WTC11 (cell line): ENCODE measurements around the gene TMEM121.

Experiments
- ETV6 ChIP-seq: sonication (generic); formaldehyde crosslinking; IDR thresholded peaks from 2 replicates; pipeline ENCODE4 v1.8.1; 2022; ENCODE audit warnings: mild to moderate bottlenecking, missing genetic modification reagents
- GRHL2 ChIP-seq: fragments of 250-450 bp; sonication (Bioruptor Pico); IDR thresholded peaks from 2 replicates; pipeline ENCODE4 v1.8.0; 2022; ENCODE audit warnings: mild to moderate bottlenecking, moderate library complexity; ENCODE audit not compliant: insufficient replicate concordance, severe bottlenecking
- NFYB ChIP-seq: sonication (generic); formaldehyde crosslinking; conservative IDR thresholded peaks from 2 replicates; pipeline ENCODE4 v1.8.0; 2022; ENCODE audit warnings: low read depth, missing genetic modification reagents
- NR3C1 ChIP-seq: sonication (generic); formaldehyde crosslinking; conservative IDR thresholded peaks from 2 replicates; pipeline ENCODE4 v1.8.1; 2023; ENCODE audit warnings: low read depth, mild to moderate bottlenecking, missing genetic modification reagents
- SP1 ChIP-seq: sonication (generic); formaldehyde crosslinking; conservative IDR thresholded peaks from 2 replicates; pipeline ENCODE4 v1.8.1; 2022; ENCODE audit warnings: missing genetic modification reagents
- TCF7 ChIP-seq: sonication (generic); formaldehyde crosslinking; IDR thresholded peaks from 2 replicates; pipeline ENCODE4 v1.8.0; 2022; ENCODE audit warnings: mild to moderate bottlenecking, low read depth, missing genetic modification reagents, moderate library complexity
- TEAD1 ChIP-seq: sonication (generic); formaldehyde crosslinking; IDR thresholded peaks from 2 replicates; pipeline ENCODE4 v1.8.0; 2022; ENCODE audit warnings: mild to moderate bottlenecking, missing genetic modification reagents
- TEAD4 ChIP-seq: sonication (generic); formaldehyde crosslinking; IDR thresholded peaks from 2 replicates; pipeline ENCODE4 v1.8.0; 2022; ENCODE audit warnings: mild to moderate bottlenecking, missing genetic modification reagents
- ZNF232 ChIP-seq: sonication (generic); formaldehyde crosslinking; IDR thresholded peaks from 2 replicates; pipeline ENCODE4 v1.8.0; 2022; ENCODE audit warnings: mild to moderate bottlenecking, missing genetic modification reagents
- TF ChIP-seq, protein P1 (sequence below): fragments of 200-600 bp; IDR thresholded peaks from 2 replicates; pipeline ENCODE4 v1.8.0; 2022; ENCODE audit warnings: antibody characterized with exemption
- TF ChIP-seq, protein P2 (sequence below): sonication (generic); formaldehyde crosslinking; IDR thresholded peaks from 2 replicates; pipeline ENCODE4 v1.8.1; 2022; ENCODE audit warnings: mild to moderate bottlenecking, moderate library complexity, missing genetic modification reagents
- TF ChIP-seq, protein P3 (sequence below): sonication (generic); formaldehyde crosslinking; IDR thresholded peaks from 2 replicates; pipeline ENCODE4 v1.8.1; 2023; ENCODE audit warnings: mild to moderate bottlenecking, missing genetic modification reagents, moderate library complexity

DNA sequence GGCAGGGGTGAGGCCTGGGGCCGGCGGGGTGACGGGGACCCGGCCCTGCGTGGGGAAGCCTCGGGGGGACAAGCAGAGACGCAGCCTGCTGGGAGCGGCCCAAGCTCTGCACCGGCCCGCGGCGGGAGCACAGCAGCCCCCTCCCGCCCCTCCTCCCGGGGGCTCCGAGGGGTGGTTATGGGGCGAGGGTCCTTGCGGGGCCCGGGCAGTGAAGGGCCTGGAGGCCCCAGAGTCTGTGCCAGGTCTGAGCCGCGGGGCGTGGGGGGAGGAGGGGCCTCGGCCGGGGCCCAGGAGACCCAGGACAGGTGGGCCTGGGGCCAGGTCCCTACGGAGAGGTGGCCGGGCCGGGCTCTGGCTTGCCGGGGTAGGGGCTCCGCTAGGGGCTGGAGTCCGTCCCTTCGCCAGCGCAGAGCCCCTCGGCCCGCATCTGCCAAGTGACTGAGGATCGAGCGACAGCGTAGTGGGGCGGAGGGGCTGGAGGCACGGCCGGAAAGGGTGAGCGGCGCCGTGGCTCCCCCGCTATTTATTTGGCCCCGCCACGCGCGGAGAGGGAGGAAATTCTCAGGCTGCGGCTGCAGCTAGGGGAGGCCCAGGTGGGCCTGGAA is 495 bp downstream of the TMEM121 start:
- TF ChIP-seq SP1 (CRISPR knock-in tag) = no peak
- no peak for TF ChIP-seq NFYB
- TF ChIP-seq GRHL2 (CRISPR knock-in tag) = no peak
- TF ChIP-seq, protein P1, sequence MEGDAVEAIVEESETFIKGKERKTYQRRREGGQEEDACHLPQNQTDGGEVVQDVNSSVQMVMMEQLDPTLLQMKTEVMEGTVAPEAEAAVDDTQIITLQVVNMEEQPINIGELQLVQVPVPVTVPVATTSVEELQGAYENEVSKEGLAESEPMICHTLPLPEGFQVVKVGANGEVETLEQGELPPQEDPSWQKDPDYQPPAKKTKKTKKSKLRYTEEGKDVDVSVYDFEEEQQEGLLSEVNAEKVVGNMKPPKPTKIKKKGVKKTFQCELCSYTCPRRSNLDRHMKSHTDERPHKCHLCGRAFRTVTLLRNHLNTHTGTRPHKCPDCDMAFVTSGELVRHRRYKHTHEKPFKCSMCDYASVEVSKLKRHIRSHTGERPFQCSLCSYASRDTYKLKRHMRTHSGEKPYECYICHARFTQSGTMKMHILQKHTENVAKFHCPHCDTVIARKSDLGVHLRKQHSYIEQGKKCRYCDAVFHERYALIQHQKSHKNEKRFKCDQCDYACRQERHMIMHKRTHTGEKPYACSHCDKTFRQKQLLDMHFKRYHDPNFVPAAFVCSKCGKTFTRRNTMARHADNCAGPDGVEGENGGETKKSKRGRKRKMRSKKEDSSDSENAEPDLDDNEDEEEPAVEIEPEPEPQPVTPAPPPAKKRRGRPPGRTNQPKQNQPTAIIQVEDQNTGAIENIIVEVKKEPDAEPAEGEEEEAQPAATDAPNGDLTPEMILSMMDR = no peak
- no peak for TF ChIP-seq ZNF232
- TF ChIP-seq ETV6 (CRISPR knock-in tag) = no peak
- TF ChIP-seq, protein P2, sequence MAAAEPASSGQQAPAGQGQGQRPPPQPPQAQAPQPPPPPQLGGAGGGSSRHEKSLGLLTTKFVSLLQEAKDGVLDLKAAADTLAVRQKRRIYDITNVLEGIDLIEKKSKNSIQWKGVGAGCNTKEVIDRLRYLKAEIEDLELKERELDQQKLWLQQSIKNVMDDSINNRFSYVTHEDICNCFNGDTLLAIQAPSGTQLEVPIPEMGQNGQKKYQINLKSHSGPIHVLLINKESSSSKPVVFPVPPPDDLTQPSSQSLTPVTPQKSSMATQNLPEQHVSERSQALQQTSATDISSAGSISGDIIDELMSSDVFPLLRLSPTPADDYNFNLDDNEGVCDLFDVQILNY = no peak
- TF ChIP-seq NR3C1 (CRISPR knock-in tag) = no peak
- TF ChIP-seq, protein P3, sequence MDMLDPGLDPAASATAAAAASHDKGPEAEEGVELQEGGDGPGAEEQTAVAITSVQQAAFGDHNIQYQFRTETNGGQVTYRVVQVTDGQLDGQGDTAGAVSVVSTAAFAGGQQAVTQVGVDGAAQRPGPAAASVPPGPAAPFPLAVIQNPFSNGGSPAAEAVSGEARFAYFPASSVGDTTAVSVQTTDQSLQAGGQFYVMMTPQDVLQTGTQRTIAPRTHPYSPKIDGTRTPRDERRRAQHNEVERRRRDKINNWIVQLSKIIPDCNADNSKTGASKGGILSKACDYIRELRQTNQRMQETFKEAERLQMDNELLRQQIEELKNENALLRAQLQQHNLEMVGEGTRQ = no peak
- TF ChIP-seq TEAD4 (CRISPR knock-in tag) = no peak
- TF ChIP-seq TEAD1 = no peak
- TF ChIP-seq TCF7 (CRISPR knock-in tag) = no peak
